Caco-2 (cell line): Measurements from ENCODE around the gene KLF3. TPM values are rescaled to one million over a fixed set of nuclear protein-coding genes. Genes with fewer than 3 reads are reported as not detected.

Experiments used
- BruUV-seq: library from RNA; stranded (reverse); fragments of 400-500 nt; replicated peaks from 2 replicates; lab custom pipeline; 2021; lab: Mats Ljungman, UMichigan
- CTCF ChIA-PET: fragments of 300-600 bp; sonication (Branson Sonifier 250); formaldehyde crosslinking; loops from one replicate; lab custom pipeline; 2022; ENCODE audit warnings: antibody characterized with exemption; lab: Charles Lee
- POLR2A ChIA-PET: fragments of 300-600 bp; sonication (Branson Sonifier 250); formaldehyde crosslinking; loops from one replicate; lab custom pipeline; 2022; ENCODE audit warnings: antibody characterized with exemption; lab: Charles Lee
- DNase-seq, 2 experiments: peaks; one replicate each; pipeline versions ENCODE4 v3.0.0 to v3.0.0-alpha.2; 2020 to 2022
- H3K27me3 ChIP-seq: replicated peaks from 2 replicates; pipeline ENCODE4 v1.6.0; 2011; ENCODE audit warnings: low read length; ENCODE audit not compliant: control insufficient read depth, insufficient read depth
- H3K36me3 ChIP-seq: 2 replicates; pipeline ENCODE4 v1.5.1; 2011; ENCODE audit warnings: low read length; ENCODE audit not compliant: control insufficient read depth, insufficient read depth
- H3K4me1 ChIP-seq: fragments of 250-450 bp; sonication (Bioruptor Pico); 2 replicates; pipeline ENCODE4 v1.5.1; 2020; ENCODE audit warnings: mild to moderate bottlenecking
- H3K4me3 ChIP-seq: 2 replicates; pipeline ENCODE4 v1.5.1; 2011; ENCODE audit warnings: low read depth, mild to moderate bottlenecking, control low read depth, low read length
- H3K9me3 ChIP-seq: fragments of 250-450 bp; sonication (Bioruptor Pico); 2 replicates; pipeline ENCODE4 v1.5.1; 2020; ENCODE audit warnings: mild to moderate bottlenecking, moderate library complexity
- H3K27ac Mint-ChIP-seq: one replicate; pipeline ENCODE4 v1.8.0; 2022; ENCODE audit warnings: mixed read lengths; ENCODE audit not compliant: unreplicated experiment
- H3K27me3 Mint-ChIP-seq: one replicate; pipeline ENCODE4 v1.8.0; 2022; ENCODE audit warnings: mixed read lengths; ENCODE audit not compliant: insufficient read depth, unreplicated experiment
- H3K36me3 Mint-ChIP-seq: one replicate; pipeline ENCODE4 v1.8.0; 2022; ENCODE audit warnings: mild to moderate bottlenecking, mixed read lengths; ENCODE audit not compliant: insufficient read depth, unreplicated experiment
- H3K4me1 Mint-ChIP-seq: one replicate; pipeline ENCODE4 v1.8.0; 2022; ENCODE audit warnings: low read depth, mixed read lengths; ENCODE audit not compliant: unreplicated experiment
- H3K4me3 Mint-ChIP-seq: one replicate; pipeline ENCODE4 v1.8.0; 2022; ENCODE audit warnings: mild to moderate bottlenecking, moderate library complexity, mixed read lengths; ENCODE audit not compliant: unreplicated experiment
- H3K9me3 Mint-ChIP-seq: one replicate; pipeline ENCODE4 v1.8.0; 2022; ENCODE audit warnings: mixed read lengths; ENCODE audit not compliant: unreplicated experiment
- CTCF ChIP-seq, 2 experiments: fragments of 200-600 bp in 1 of 2; IDR thresholded peaks; 1 replicate in 1 of 2; 2 replicates in 1 of 2; pipeline versions ENCODE4 v1.5.1 to v1.8.0; 2011 to 2022; ENCODE audit warnings: antibody characterized with exemption in 1 of 2, control low read depth in 1 of 2, inconsistent platforms in 1 of 2, low read depth in 1 of 2, low read length in 1 of 2, mild to moderate bottlenecking in 1 of 2, moderate library complexity in 1 of 2; ENCODE audit not compliant: insufficient read depth in 1 of 2, severe bottlenecking in 1 of 2, unreplicated experiment in 1 of 2
- intact Hi-C: fragments of 100-400 bp; cut with micrococcal nuclease; formaldehyde crosslinking; loops from one replicate; pipeline ENCODE4 v1.10.0; 2022; ENCODE audit not compliant: unreplicated experiment
- total RNA-seq: library from RNA; stranded (reverse); gene quantifications from 2 replicates; pipeline ENCODE4 v1.2.3, GENCODE V29; 2022

The KLF3 gene
- total RNA-seq, 1 experiment from 2014 or later = 34.8 TPM

- ChIA-PET POLR2A (no interaction called here), CTCF (no interaction called here)
- DNase-seq = no peak
- intact Hi-C loops = no loop called here
- BruUV-seq = no TSS peak
- no peaks in the 10 kb centered on the region for H3K4me1 ChIP-seq
- no peak overlapping the region for H3K27ac Mint-ChIP-seq
- no peaks in the 10 kb centered on the region for H3K27me3 ChIP-seq
- H3K36me3 Mint-ChIP-seq = peaks cover 55% of the 10 kb centered on the region
- no peak overlapping the region for H3K4me3 ChIP-seq
- peaks cover 8% of the 10 kb centered on the region for H3K36me3 ChIP-seq
- H3K9me3 Mint-ChIP-seq = no peaks in the 10 kb centered on the region
- H3K4me3 Mint-ChIP-seq = no peak overlapping the region
- no peaks in the 10 kb centered on the region for H3K27me3 Mint-ChIP-seq
- TF ChIP-seq CTCF (IDR thresholded peaks at IDR 0.05; ENCODE audit: insufficient read depth in 1 of 2, low read depth in 1 of 2, low read length in 1 of 2, severe bottlenecking in 1 of 2, unreplicated experiment in 1 of 2) = no peak
- H3K4me1 Mint-ChIP-seq = no peaks in the 10 kb centered on the region
- no peaks in the 10 kb centered on the region for H3K9me3 ChIP-seq
These were observed 22.7 kb downstream of the KLF3 start for GRCh38 chr4:38686682-38687081.

GRCh38 chr4:38687571-38688011 lies 23.6 kb downstream of the KLF3 start:
- Histone ChIP-seq H3K9me3 (no peaks in the 10 kb centered on the region), H3K36me3 (peaks cover 8% of the 10 kb centered on the region), H3K27me3 (no peaks in the 10 kb centered on the region), H3K4me3 (no peak overlapping the region), H3K4me1 (no peaks in the 10 kb centered on the region)
- no peak overlapping the region for H3K4me3 Mint-ChIP-seq
- ChIA-PET POLR2A (no interaction called here), CTCF (no interaction called here)
- no peaks in the 10 kb centered on the region for H3K27me3 Mint-ChIP-seq
- no peaks in the 10 kb centered on the region for H3K4me1 Mint-ChIP-seq
- H3K36me3 Mint-ChIP-seq = peaks cover 58% of the 10 kb centered on the region
- H3K9me3 Mint-ChIP-seq = no peaks in the 10 kb centered on the region
- TF ChIP-seq CTCF (IDR thresholded peaks at IDR 0.05; ENCODE audit: insufficient read depth in 1 of 2, low read depth in 1 of 2, low read length in 1 of 2, severe bottlenecking in 1 of 2, unreplicated experiment in 1 of 2) = no peak
- no peak for DNase-seq
- no TSS peak for BruUV-seq
- intact Hi-C loops = no loop called here
- no peak overlapping the region for H3K27ac Mint-ChIP-seq

GRCh38 chr4:38688676-38689355 lies 24.8 kb downstream of the KLF3 start:
- no TSS peak for BruUV-seq
- DNase-seq = no peak
- Histone ChIP-seq H3K36me3 (peaks cover 8% of the 10 kb centered on the region), H3K4me3 (no peak overlapping the region), H3K9me3 (no peaks in the 10 kb centered on the region), H3K27me3 (no peaks in the 10 kb centered on the region), H3K4me1 (no peaks in the 10 kb centered on the region)
- ChIA-PET CTCF (no interaction called here), POLR2A (no interaction called here)
- Mint-ChIP-seq H3K4me3 (no peak overlapping the region), H3K9me3 (no peaks in the 10 kb centered on the region), H3K27ac (no peak overlapping the region), H3K27me3 (no peaks in the 10 kb centered on the region), H3K36me3 (peaks cover 65% of the 10 kb centered on the region), H3K4me1 (no peaks in the 10 kb centered on the region)
- intact Hi-C loops = no loop called here
- no peak for TF ChIP-seq CTCF (IDR thresholded peaks at IDR 0.05; ENCODE audit: insufficient read depth in 1 of 2, low read depth in 1 of 2, low read length in 1 of 2, severe bottlenecking in 1 of 2, unreplicated experiment in 1 of 2)
